HepG2 (cell line): ENCODE measurements around the gene PPP1R1B. TPM values are rescaled to one million over a fixed set of nuclear protein-coding genes. Genes with fewer than 3 reads are reported as not detected.

Experiments
- AHR ChIP-seq: IDR thresholded peaks from 2 replicates; pipeline ENCODE4 v1.6.1; 2018; ENCODE audit warnings: missing genetic modification reagents, missing compliant biosample characterization
- IRF9 ChIP-seq: sonication (generic); formaldehyde crosslinking; IDR thresholded peaks from 2 replicates; pipeline ENCODE4 v1.8.0; 2022; ENCODE audit warnings: missing genetic modification reagents, mild to moderate bottlenecking, borderline replicate concordance
- JARID2 ChIP-seq: sonication (generic); formaldehyde crosslinking; IDR thresholded peaks from 2 replicates; pipeline ENCODE4 v1.8.1; 2023; ENCODE audit warnings: missing genetic modification reagents, inconsistent platforms; ENCODE audit not compliant: insufficient replicate concordance
- LBX2 ChIP-seq: sonication (generic); formaldehyde crosslinking; IDR thresholded peaks from 2 replicates; pipeline ENCODE4 v1.5.0; 2020; ENCODE audit warnings: missing genetic modification reagents, mild to moderate bottlenecking, borderline replicate concordance
- MYPOP ChIP-seq: sonication (generic); formaldehyde crosslinking; IDR thresholded peaks from 2 replicates; pipeline ENCODE4 v1.8.1; 2023; ENCODE audit warnings: mild to moderate bottlenecking, moderate library complexity, missing genetic modification reagents
- SALL1 ChIP-seq: sonication (generic); formaldehyde crosslinking; IDR thresholded peaks from 2 replicates; pipeline ENCODE4 v1.8.0; 2022; ENCODE audit warnings: mild to moderate bottlenecking, missing genetic modification reagents
- SMAD3 ChIP-seq: sonication (generic); formaldehyde crosslinking; IDR thresholded peaks from 2 replicates; pipeline ENCODE4 v1.4.0; 2020; ENCODE audit warnings: missing genetic modification reagents
- STAG1 ChIP-seq: sonication (generic); formaldehyde crosslinking; IDR thresholded peaks from 2 replicates; pipeline ENCODE4 v1.4.0; 2020; ENCODE audit warnings: missing genetic modification reagents
- TARDBP ChIP-seq: sonication (generic); formaldehyde crosslinking; IDR thresholded peaks from 2 replicates; pipeline ENCODE4 v1.8.0; 2022; ENCODE audit warnings: mild to moderate bottlenecking, missing genetic modification reagents
- YEATS2 ChIP-seq: sonication (generic); formaldehyde crosslinking; IDR thresholded peaks from 2 replicates; pipeline ENCODE4 v1.4.0; 2020; ENCODE audit warnings: missing genetic modification reagents, borderline replicate concordance
- ZC3H13 ChIP-seq: sonication (generic); formaldehyde crosslinking; IDR thresholded peaks from 2 replicates; pipeline ENCODE4 v1.8.1; 2023; ENCODE audit warnings: mild to moderate bottlenecking, missing genetic modification reagents, moderate library complexity
- ZNF383 ChIP-seq: sonication (generic); formaldehyde crosslinking; IDR thresholded peaks from 2 replicates; pipeline ENCODE4 v1.4.0; 2020; ENCODE audit warnings: missing genetic modification reagents, mild to moderate bottlenecking, borderline replicate concordance
- ZNF414 ChIP-seq: sonication (generic); formaldehyde crosslinking; IDR thresholded peaks from 2 replicates; pipeline ENCODE4 v1.5.0; 2020; ENCODE audit warnings: missing genetic modification reagents
- ZNF563 ChIP-seq: sonication (generic); formaldehyde crosslinking; IDR thresholded peaks from 2 replicates; pipeline ENCODE4 v1.8.0; 2022; ENCODE audit warnings: mild to moderate bottlenecking, moderate library complexity, missing genetic modification reagents
- ZNF574 ChIP-seq: sonication (generic); formaldehyde crosslinking; IDR thresholded peaks from 2 replicates; pipeline ENCODE4 v1.4.0; 2020; ENCODE audit warnings: missing genetic modification reagents
- ZNF607 ChIP-seq: sonication (generic); formaldehyde crosslinking; IDR thresholded peaks from 2 replicates; pipeline ENCODE4 v1.5.1; 2020; ENCODE audit warnings: missing genetic modification reagents, mild to moderate bottlenecking, borderline replicate concordance
- ZNF639 ChIP-seq: conservative IDR thresholded peaks from 2 replicates; pipeline ENCODE4 v1.6.1; 2018; ENCODE audit warnings: missing genetic modification reagents
- ZNF678 ChIP-seq: sonication (generic); formaldehyde crosslinking; IDR thresholded peaks from 2 replicates; pipeline ENCODE4 v1.4.0; 2020; ENCODE audit warnings: mild to moderate bottlenecking, missing genetic modification reagents
- ZNF816 ChIP-seq: sonication (generic); formaldehyde crosslinking; IDR thresholded peaks from 2 replicates; pipeline ENCODE4 v1.8.0; 2022; ENCODE audit warnings: missing genetic modification reagents, mild to moderate bottlenecking, borderline replicate concordance
- polyA plus RNA-seq, 8 experiments: library from polyadenylated mRNA; depleted of rRNA in 3 of 8; stranded (reverse) in 7 of 8; unstranded in 1 of 8; fragments of >200 nt; fragmentation: Illumina TruSeq in 4 of 8; extraction: Trizol in 4 of 8; gene quantifications; 2 replicates each; pipeline versions ENCODE4 v1.2.1 to v1.2.3, GENCODE V29; 2011 to 2016; ENCODE audit warnings: low read depth in 4 of 8, missing spikeins in 1 of 8, mixed read lengths in 1 of 8; ENCODE audit not compliant: insufficient read depth in 1 of 8
- total RNA-seq, 5 experiments: library from RNA; depleted of rRNA; stranded (reverse); fragments of >200 nt; fragmentation: Illumina TruSeq; extraction: Trizol; gene quantifications; 2 replicates each; pipeline ENCODE4 v1.2.3, GENCODE V29; 2016; ENCODE audit warnings: low read depth in 1 of 5

PPP1R1B gene
- total and polyA plus RNA-seq, 2 of the 13 experiments (the other 11 are each of a cell fraction or from before 2014, with no cell fraction given), result 0.08 TPM; not detected in 1

- TF ChIP-seq ZNF414 (CRISPR knock-in tag) (peak; percentile 91), ZNF607 (CRISPR knock-in tag) (peak; percentile 84; the same call in 1 of the 2 replicates), TARDBP (CRISPR knock-in tag) (peak; percentile 80; the same call in 1 of the 2 replicates), STAG1 (CRISPR knock-in tag) (0 out of 2 replicates have a peak, but pooled peaks have one; percentile 19), MYPOP (CRISPR knock-in tag) (peak; percentile 68; the same call in 1 of the 2 replicates), IRF9 (CRISPR knock-in tag) (peak; percentile 91), AHR (CRISPR knock-in tag) (peak; percentile 39), ZNF383 (CRISPR knock-in tag) (0 out of 2 replicates have a peak, but pooled peaks have one; percentile 22), ZNF574 (CRISPR knock-in tag) (peak; percentile 92), YEATS2 (CRISPR knock-in tag) (peak; percentile 80), LBX2 (CRISPR knock-in tag) (peak; percentile 79; the same call in 1 of the 2 replicates), ZNF639 (0 out of 2 replicates have a peak, but pooled peaks have one; percentile 51), ZNF563 (peak; percentile 76), SMAD3 (CRISPR knock-in tag) (peak; percentile 67), ZNF816 (CRISPR knock-in tag) (peak; percentile 87; the same call in 1 of the 2 replicates), JARID2 (CRISPR knock-in tag) (no peak), SALL1 (CRISPR knock-in tag) (peak; percentile 70), ZNF678 (CRISPR knock-in tag) (0 out of 2 replicates have a peak, but pooled peaks have one; percentile 55), ZC3H13 (no peak)
Measured at GRCh38 chr17:39636927-39637736, 10.4 kb downstream of the PPP1R1B start, which contains the start of gene STARD3 (continued).
